Karpas-422 (cell line): ENCODE data around the gene SAMM50. TPM values are rescaled to one million over a fixed set of nuclear protein-coding genes. Genes with fewer than 3 reads are reported as not detected.
"Not testable (repeated sequence)": the region's sequence is repeated elsewhere in the genome, so short reads cannot be mapped to it uniquely, and the experiment has no call there.

Experiments
- DNase-seq: peaks from one replicate; pipeline ENCODE4 v3.0.0-alpha.2; 2015
- H2AFZ ChIP-seq: fragments of 200-600 bp; sonication (generic); 2 replicates; pipeline ENCODE4 v1.6.1; 2014; ENCODE audit warnings: antibody characterized with exemption, low read length, mixed read lengths
- H3K27ac ChIP-seq: fragments of 200-600 bp; sonication (generic); 2 replicates; pipeline ENCODE4 v1.5.1; 2014; ENCODE audit warnings: mild to moderate bottlenecking, low read length, moderate library complexity
- H3K27me3 ChIP-seq: fragments of 200-600 bp; sonication (generic); 2 replicates; pipeline ENCODE4 v1.6.1; 2014; ENCODE audit warnings: low read length, mixed read lengths
- H3K36me3 ChIP-seq: fragments of 200-600 bp; sonication (generic); 2 replicates; pipeline ENCODE4 v1.6.1; 2014; ENCODE audit warnings: low read length, mixed read lengths; ENCODE audit not compliant: insufficient read depth
- H3K4me1 ChIP-seq: fragments of 200-600 bp; sonication (generic); 2 replicates; pipeline ENCODE4 v1.6.1; 2014; ENCODE audit warnings: mild to moderate bottlenecking, low read length, mixed read lengths
- H3K4me2 ChIP-seq: fragments of 200-600 bp; sonication (generic); 2 replicates; pipeline ENCODE4 v1.6.1; 2014; ENCODE audit warnings: low read length, low read depth, mild to moderate bottlenecking; ENCODE audit not compliant: poor library complexity, severe bottlenecking
- H3K4me3 ChIP-seq: fragments of 200-600 bp; sonication (generic); 2 replicates; pipeline ENCODE4 v1.5.1; 2014; ENCODE audit warnings: mild to moderate bottlenecking, antibody characterized with exemption, low read length, mixed read lengths
- H3K79me2 ChIP-seq: fragments of 200-600 bp; sonication (generic); 2 replicates; pipeline ENCODE4 v1.6.1; 2014; ENCODE audit warnings: mild to moderate bottlenecking, low read length, mixed read lengths
- H3K9ac ChIP-seq: fragments of 200-600 bp; sonication (generic); 2 replicates; pipeline ENCODE4 v1.6.0; 2014; ENCODE audit warnings: low read length
- H3K9me2 ChIP-seq: fragments of 200-600 bp; sonication (generic), shearing (Covaris generic); replicated peaks from 2 replicates; pipeline ENCODE4 v1.6.0; 2014; ENCODE audit warnings: mild to moderate bottlenecking, low read length, moderate library complexity; ENCODE audit not compliant: insufficient read depth
- H3K9me3 ChIP-seq: fragments of 300-700, 200-600 bp; sonication (generic); 2 replicates; pipeline ENCODE4 v1.6.1; 2014; ENCODE audit warnings: low read length, mixed read lengths
- H4K20me1 ChIP-seq: fragments of 200-600 bp; sonication (generic); 2 replicates; pipeline ENCODE4 v1.6.1; 2014; ENCODE audit warnings: mild to moderate bottlenecking, antibody characterized with exemption, low read length, low read depth; ENCODE audit not compliant: insufficient read depth
- total RNA-seq: library from RNA; depleted of rRNA; stranded (reverse); fragments of >200 nt; shearing (Covaris generic); gene quantifications from 2 replicates; pipeline ENCODE4 v1.2.3, GENCODE V29; 2014; ENCODE audit warnings: low replicate concordance

Gene SAMM50
- total RNA-seq, 1 experiment from 2014 or later, result 42.9 TPM

- H3K36me3 ChIP-seq, result peaks cover 17% of the 10 kb centered on the region; the same call in 1 of the 2 replicates
- no peak overlapping the region for H3K9ac ChIP-seq
- no peaks in the 10 kb centered on the region for H3K9me3 ChIP-seq
- no peak overlapping the region for H3K4me3 ChIP-seq
- H3K4me2 ChIP-seq, result no peak overlapping the region
- no peaks in the 10 kb centered on the region for H4K20me1 ChIP-seq
- H3K27ac ChIP-seq, result no peak overlapping the region
- H2AFZ ChIP-seq, result no peak overlapping the region
- H3K27me3 ChIP-seq, result no peaks in the 10 kb centered on the region
- no peaks in the 10 kb centered on the region for H3K79me2 ChIP-seq
- no peak for DNase-seq
- peaks cover 7% of the 10 kb centered on the region for H3K4me1 ChIP-seq
- H3K9me2 ChIP-seq, result no peaks in the 10 kb centered on the region
Measured at GRCh38 chr22:44003405-44004103, 48.3 kb downstream of the SAMM50 start.

- Histone ChIP-seq H3K4me1 (peaks cover 7% of the 10 kb centered on the region), H3K9me2 (no peaks in the 10 kb centered on the region), H3K79me2 (no peaks in the 10 kb centered on the region), H3K27ac (no peak overlapping the region), H3K9me3 (no peaks in the 10 kb centered on the region), H4K20me1 (no peaks in the 10 kb centered on the region), H3K4me2 (no peak overlapping the region), H3K4me3 (no peak overlapping the region), H2AFZ (no peak overlapping the region), H3K36me3 (peaks cover 11% of the 10 kb centered on the region; the same call in 1 of the 2 replicates), H3K9ac (no peak overlapping the region), H3K27me3 (no peaks in the 10 kb centered on the region)
- DNase-seq, result no peak
Measured at GRCh38 chr22:44004104-44004460, 48.8 kb downstream of the SAMM50 start.

GRCh38 chr22:44005524-44005923 is 50.3 kb downstream of the SAMM50 start:
- H2AFZ ChIP-seq, result no peak overlapping the region
- H3K27me3 ChIP-seq, result no peaks in the 10 kb centered on the region
- H4K20me1 ChIP-seq, result no peaks in the 10 kb centered on the region
- H3K36me3 ChIP-seq, result peaks cover 5% of the 10 kb centered on the region; the same call in 1 of the 2 replicates
- H3K4me1 ChIP-seq, result peaks cover 5% of the 10 kb centered on the region
- no peak overlapping the region for H3K4me3 ChIP-seq
- no peaks in the 10 kb centered on the region for H3K79me2 ChIP-seq
- H3K27ac ChIP-seq, result no peak overlapping the region
- no peak overlapping the region for H3K4me2 ChIP-seq
- H3K9me3 ChIP-seq, result no peaks in the 10 kb centered on the region
- no peaks in the 10 kb centered on the region for H3K9me2 ChIP-seq
- H3K9ac ChIP-seq, result no peak overlapping the region
- peak; percentile 78 for DNase-seq

GRCh38 chr22:44012162-44012561 is 56.9 kb downstream of the SAMM50 start:
- Histone ChIP-seq H3K36me3 (no peaks in the 10 kb centered on the region), H4K20me1 (no peaks in the 10 kb centered on the region), H3K27ac (no peak overlapping the region), H3K4me1 (peaks cover 1% of the 10 kb centered on the region; the same call in 1 of the 2 replicates), H2AFZ (no peak overlapping the region), H3K9me3 (no peaks in the 10 kb centered on the region), H3K9me2 (no peaks in the 10 kb centered on the region), H3K27me3 (no peaks in the 10 kb centered on the region), H3K9ac (no peak overlapping the region), H3K4me3 (no peak overlapping the region), H3K4me2 (no peak overlapping the region), H3K79me2 (no peaks in the 10 kb centered on the region)
- DNase-seq, result no peak

- Histone ChIP-seq H3K9me3 (no peaks in the 10 kb centered on the region), H2AFZ (no peak overlapping the region), H3K9me2 (no peaks in the 10 kb centered on the region), H3K9ac (no peak overlapping the region), H3K4me2 (no peak overlapping the region), H4K20me1 (no peaks in the 10 kb centered on the region), H3K36me3 (no peaks in the 10 kb centered on the region), H3K79me2 (no peaks in the 10 kb centered on the region), H3K4me3 (no peak overlapping the region), H3K27ac (no peak overlapping the region), H3K27me3 (no peaks in the 10 kb centered on the region), H3K4me1 (peaks cover 5% of the 10 kb centered on the region; the same call in 1 of the 2 replicates)
- DNase-seq, result no peak
Measured at GRCh38 chr22:44012591-44012990, 57.3 kb downstream of the SAMM50 start.

- Histone ChIP-seq H3K4me1 (peaks cover 6% of the 10 kb centered on the region; the same call in 1 of the 2 replicates), H3K36me3 (no peaks in the 10 kb centered on the region), H3K4me2 (no peak overlapping the region)
Measured at GRCh38 chr22:44014241-44014640, 59.0 kb downstream of the SAMM50 start.

GRCh38 chr22:44016586-44016985 is 61.3 kb downstream of the SAMM50 start:
- not testable (repeated sequence) for H4K20me1 ChIP-seq, H3K9me2 ChIP-seq, H3K9me3 ChIP-seq, H3K36me3 ChIP-seq, H3K27me3 ChIP-seq, H2AFZ ChIP-seq, H3K4me1 ChIP-seq, H3K4me3 ChIP-seq, H3K27ac ChIP-seq, DNase-seq, H3K9ac ChIP-seq, H3K4me2 ChIP-seq, H3K79me2 ChIP-seq

More at GRCh38 chr22:44014241-44014640, 59.0 kb downstream of the SAMM50 start:
- Histone ChIP-seq H3K9me3 (no peaks in the 10 kb centered on the region), H3K9me2 (no peaks in the 10 kb centered on the region), H3K27ac (no peak overlapping the region), H2AFZ (no peak overlapping the region), H3K79me2 (no peaks in the 10 kb centered on the region), H3K4me3 (no peak overlapping the region), H3K27me3 (no peaks in the 10 kb centered on the region), H3K9ac (no peak overlapping the region), H4K20me1 (no peaks in the 10 kb centered on the region)
- no peak for DNase-seq

- Histone ChIP-seq H3K79me2 (no peaks in the 10 kb centered on the region), H3K9me2 (no peaks in the 10 kb centered on the region), H2AFZ (no peak overlapping the region), H3K4me3 (no peak overlapping the region), H3K27ac (no peak overlapping the region), H3K9ac (no peak overlapping the region), H4K20me1 (no peaks in the 10 kb centered on the region), H3K4me1 (peaks cover 11% of the 10 kb centered on the region), H3K27me3 (no peaks in the 10 kb centered on the region), H3K9me3 (no peaks in the 10 kb centered on the region), H3K4me2 (no peak overlapping the region), H3K36me3 (no peaks in the 10 kb centered on the region)
- DNase-seq, result no peak
Measured at GRCh38 chr22:44018594-44018993, 63.4 kb downstream of the SAMM50 start.
